ENCODE results near the gene PRKAG2. TPM values are rescaled to one million over a fixed set of nuclear protein-coding genes. Genes with fewer than 3 reads are reported as not detected.
"Not testable (repeated sequence)": the region's sequence is repeated elsewhere in the genome, so short reads cannot be mapped to it uniquely, and the experiment has no call there.

PRKAG2 gene
- total RNA-seq, 1 experiment from 2014 or later, result 73.9 TPM

DNA sequence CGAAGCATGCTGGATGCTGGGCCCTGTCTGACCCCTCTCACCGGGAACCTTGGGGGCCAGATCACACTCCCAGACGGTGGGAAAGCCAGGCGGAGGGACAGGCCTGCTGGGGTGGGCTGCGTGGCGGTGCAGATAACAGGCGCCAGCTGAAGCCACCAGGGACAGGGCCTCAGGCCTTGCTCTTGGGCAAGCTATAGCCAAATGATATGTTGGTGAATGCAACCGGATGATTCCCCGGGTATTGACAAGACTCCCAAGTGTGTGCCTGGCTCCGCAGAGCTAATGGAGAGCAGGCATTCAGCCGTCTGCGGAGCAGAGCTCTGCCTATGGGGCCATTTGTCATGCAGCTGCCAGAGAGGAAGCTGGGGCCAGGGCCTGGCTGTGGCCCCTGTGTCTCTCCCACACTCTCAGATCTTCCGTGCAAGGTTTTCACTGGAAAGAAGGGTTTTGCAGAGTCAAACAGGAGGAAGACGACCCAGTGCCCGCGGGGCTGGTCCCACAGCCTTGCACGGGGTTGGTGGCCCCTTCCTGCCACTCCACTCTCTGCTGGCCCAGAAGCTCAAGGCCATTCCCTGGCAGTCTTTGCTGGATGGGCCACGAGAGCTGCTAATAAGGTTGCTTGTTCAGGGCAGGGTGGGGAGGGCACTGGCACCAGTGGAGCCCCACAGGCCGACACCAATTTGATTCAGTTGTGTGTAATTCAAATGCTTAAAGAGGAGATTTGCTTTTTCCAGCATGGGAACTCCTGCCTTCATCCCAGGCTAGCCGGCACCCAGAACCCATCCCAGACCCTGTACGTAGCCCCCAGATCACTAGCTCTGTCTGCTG, 91.8 kb downstream of the PRKAG2 start:
- CTCF ChIA-PET, result interaction anchor here (0.8 to 5.1 kb wide), 8 partner anchors 10 to 148 kb away, joined by 3 to 92 read pairs (median 10); partner anchors contain the start of gene PRKAG2
- intact Hi-C loops (cut with micrococcal nuclease), result no loop called here
- H3K4me3 Mint-ChIP-seq (ENCODE audit: unreplicated experiment), result no peak overlapping the region
- POLR2A ChIA-PET, result interaction anchor here (0.6 to 1.4 kb wide), 4 partner anchors 10 to 152 kb away, joined by 3 to 5 read pairs (median 3); no protein-coding TSS in a partner anchor
- no peak overlapping the region for H3K27ac Mint-ChIP-seq (ENCODE audit: low read depth, unreplicated experiment)
- BruUV-seq (replicated peaks), result no TSS peak
- H3K9me3 Mint-ChIP-seq (ENCODE audit: unreplicated experiment), result no peaks in the 10 kb centered on the region
- no peaks in the 10 kb centered on the region for H3K36me3 Mint-ChIP-seq (ENCODE audit: insufficient read depth, unreplicated experiment)
- no peak for DNase-seq (ENCODE audit: unreplicated experiment)
- H3K27me3 Mint-ChIP-seq (ENCODE audit: insufficient read depth, unreplicated experiment), result peaks cover 12% of the 10 kb centered on the region
- no peak for TF ChIP-seq CTCF (IDR thresholded peaks at IDR 0.05; ENCODE audit: unreplicated experiment)
- H3K4me1 Mint-ChIP-seq (ENCODE audit: insufficient read depth, unreplicated experiment), result no peaks in the 10 kb centered on the region

GRCh38 chr7:151783958-151784575, 92.8 kb downstream of the PRKAG2 start:
- CTCF ChIA-PET, result interaction anchor here (0.5 to 5.1 kb wide), 37 partner anchors 11 to 1355 kb away, joined by 3 to 92 read pairs (median 4); partner anchors contain the start of gene PRKAG2
- H3K27ac Mint-ChIP-seq (ENCODE audit: low read depth, unreplicated experiment), result no peak overlapping the region
- no peaks in the 10 kb centered on the region for H3K36me3 Mint-ChIP-seq (ENCODE audit: insufficient read depth, unreplicated experiment)
- H3K4me1 Mint-ChIP-seq (ENCODE audit: insufficient read depth, unreplicated experiment), result no peaks in the 10 kb centered on the region
- TF ChIP-seq CTCF (IDR thresholded peaks at IDR 0.05; ENCODE audit: unreplicated experiment), result no peak
- H3K9me3 Mint-ChIP-seq (ENCODE audit: unreplicated experiment), result no peaks in the 10 kb centered on the region
- BruUV-seq (replicated peaks), result no TSS peak
- POLR2A ChIA-PET, result interaction anchor here (0.6 to 1.4 kb wide), 2 partner anchors 12 to 153 kb away, joined by 3 read pairs; no protein-coding TSS in a partner anchor
- H3K27me3 Mint-ChIP-seq (ENCODE audit: insufficient read depth, unreplicated experiment), result peaks cover 14% of the 10 kb centered on the region
- H3K4me3 Mint-ChIP-seq (ENCODE audit: unreplicated experiment), result no peak overlapping the region
- intact Hi-C loops (cut with micrococcal nuclease), result loop anchor here (1.0 to 2.0 kb wide), 3 partner anchors 89 to 363 kb away; no protein-coding TSS in a partner anchor
- DNase-seq (ENCODE audit: unreplicated experiment), result no peak

DNA sequence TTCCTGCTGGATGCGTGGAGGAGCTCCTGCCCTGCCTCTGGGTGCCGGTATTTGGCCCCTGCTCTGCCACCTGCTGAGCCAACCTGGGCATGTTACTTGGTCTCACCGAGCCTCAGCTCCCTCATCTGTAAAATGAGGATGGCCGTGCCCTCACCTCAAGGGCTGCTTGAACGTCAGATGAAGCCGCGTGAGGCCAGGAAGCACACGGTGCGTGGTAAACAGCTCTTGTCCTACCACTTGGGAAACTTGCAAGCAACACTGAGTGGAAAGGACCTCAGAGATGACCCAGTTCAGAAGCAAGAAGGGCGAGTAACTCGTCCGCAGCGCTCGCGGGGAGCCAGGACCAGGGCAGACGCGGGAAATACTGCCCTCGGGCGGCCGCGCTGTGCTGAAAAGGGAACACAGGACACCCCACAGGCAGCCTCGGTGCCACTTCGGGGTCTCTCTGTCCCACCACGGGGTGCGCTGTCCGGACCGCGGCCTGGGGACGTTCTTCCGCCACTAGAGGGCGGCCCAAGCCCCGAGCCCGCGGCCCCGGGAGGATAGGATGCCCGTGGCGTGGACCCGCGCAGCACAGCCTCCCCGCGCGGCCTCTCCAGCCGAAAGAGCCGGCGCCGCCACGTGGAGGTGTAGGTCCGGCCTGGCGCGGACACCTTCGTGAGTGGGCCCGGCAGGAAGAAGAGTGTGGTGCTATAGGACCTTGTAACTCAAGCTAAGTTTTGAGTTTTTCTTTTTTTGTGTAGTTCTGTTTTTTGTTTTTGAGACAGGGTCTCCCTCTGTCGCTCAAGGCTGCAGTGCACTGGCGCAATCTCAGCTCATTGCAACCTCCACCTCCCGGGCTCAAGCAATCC, 94.1 kb downstream of the PRKAG2 start:
- peaks cover 14% of the 10 kb centered on the region for H3K27me3 Mint-ChIP-seq (ENCODE audit: insufficient read depth, unreplicated experiment)

DNA sequence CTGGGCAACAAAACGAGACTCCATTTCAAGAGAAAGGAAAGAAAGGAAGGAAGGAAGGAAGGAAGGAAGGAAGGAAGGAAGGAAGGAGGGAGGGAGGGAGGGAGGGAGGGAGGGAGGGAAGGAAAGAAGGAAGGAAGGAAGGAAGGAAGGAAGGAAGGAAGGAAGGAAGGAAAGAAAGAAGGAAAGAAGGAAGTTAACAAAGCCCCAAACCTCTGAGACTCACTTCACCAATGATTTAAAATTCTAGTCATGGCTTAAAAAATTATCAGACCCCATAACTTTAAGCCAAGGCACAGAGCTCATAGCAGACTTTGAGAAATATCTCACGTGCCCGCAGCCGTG, 94.7 kb downstream of the PRKAG2 start:
- H3K9me3 Mint-ChIP-seq (ENCODE audit: unreplicated experiment); H3K36me3 Mint-ChIP-seq (ENCODE audit: insufficient read depth, unreplicated experiment); H3K4me1 Mint-ChIP-seq (ENCODE audit: insufficient read depth, unreplicated experiment); H3K4me3 Mint-ChIP-seq (ENCODE audit: unreplicated experiment); DNase-seq (ENCODE audit: unreplicated experiment); BruUV-seq (replicated peaks); H3K27ac Mint-ChIP-seq (ENCODE audit: low read depth, unreplicated experiment): not testable (repeated sequence)
- peaks cover 14% of the 10 kb centered on the region for H3K27me3 Mint-ChIP-seq (ENCODE audit: insufficient read depth, unreplicated experiment)
- intact Hi-C loops (cut with micrococcal nuclease), result loop anchor here (2.0 kb wide), 2 partner anchors 91 to 365 kb away; no protein-coding TSS in a partner anchor
- POLR2A ChIA-PET, result interaction anchor here (1.0 kb wide), 1 partner anchor 150 kb away, joined by 3 read pairs; no protein-coding TSS in a partner anchor
- CTCF ChIA-PET, result interaction anchor here (0.5 to 5.1 kb wide), 40 partner anchors 9 to 405 kb away, joined by 3 to 92 read pairs (median 4); partner anchors contain the start of genes GALNTL5 and PRKAG2

More for the DNA sequence above, 94.1 kb downstream of the PRKAG2 start:
- POLR2A ChIA-PET, result interaction anchor here (0.6 to 1.0 kb wide), 3 partner anchors 11 to 150 kb away, joined by 3 read pairs; no protein-coding TSS in a partner anchor
- peak overlapping the region; percentile 27 for H3K4me3 Mint-ChIP-seq (ENCODE audit: unreplicated experiment)
- no peaks in the 10 kb centered on the region for H3K36me3 Mint-ChIP-seq (ENCODE audit: insufficient read depth, unreplicated experiment)
- H3K9me3 Mint-ChIP-seq (ENCODE audit: unreplicated experiment), result peaks cover 5% of the 10 kb centered on the region
- H3K27ac Mint-ChIP-seq (ENCODE audit: low read depth, unreplicated experiment), result no peak overlapping the region
- intact Hi-C loops (cut with micrococcal nuclease), result loop anchor here (1.0 to 2.0 kb wide), 3 partner anchors 90 to 364 kb away; no protein-coding TSS in a partner anchor
- H3K4me1 Mint-ChIP-seq (ENCODE audit: insufficient read depth, unreplicated experiment), result no peaks in the 10 kb centered on the region
- CTCF ChIA-PET, result interaction anchor here (0.5 to 5.1 kb wide), 72 partner anchors 10 to 840 kb away, joined by 3 to 92 read pairs (median 4); partner anchors contain the start of genes GALNTL5 and PRKAG2
- BruUV-seq (replicated peaks), result no TSS peak
- peak; percentile 84 for TF ChIP-seq CTCF (IDR thresholded peaks at IDR 0.05; ENCODE audit: unreplicated experiment)
- peak; percentile 52 for DNase-seq (ENCODE audit: unreplicated experiment)
